HG03095 (cell line): ENCODE data around the gene MEST.
"Not testable (repeated sequence)": the region's sequence is repeated elsewhere in the genome, so short reads cannot be mapped to it uniquely, and the experiment has no call there.

ENCODE experiments used
- ATAC-seq: cut with Tn5 transposase; IDR thresholded peaks from one replicate; pipeline ENCODE4 v1.9.1; 2021; ENCODE audit warnings: moderate library complexity; ENCODE audit not compliant: unreplicated experiment

MEST gene, protein sequence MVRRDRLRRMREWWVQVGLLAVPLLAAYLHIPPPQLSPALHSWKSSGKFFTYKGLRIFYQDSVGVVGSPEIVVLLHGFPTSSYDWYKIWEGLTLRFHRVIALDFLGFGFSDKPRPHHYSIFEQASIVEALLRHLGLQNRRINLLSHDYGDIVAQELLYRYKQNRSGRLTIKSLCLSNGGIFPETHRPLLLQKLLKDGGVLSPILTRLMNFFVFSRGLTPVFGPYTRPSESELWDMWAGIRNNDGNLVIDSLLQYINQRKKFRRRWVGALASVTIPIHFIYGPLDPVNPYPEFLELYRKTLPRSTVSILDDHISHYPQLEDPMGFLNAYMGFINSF

DNA sequence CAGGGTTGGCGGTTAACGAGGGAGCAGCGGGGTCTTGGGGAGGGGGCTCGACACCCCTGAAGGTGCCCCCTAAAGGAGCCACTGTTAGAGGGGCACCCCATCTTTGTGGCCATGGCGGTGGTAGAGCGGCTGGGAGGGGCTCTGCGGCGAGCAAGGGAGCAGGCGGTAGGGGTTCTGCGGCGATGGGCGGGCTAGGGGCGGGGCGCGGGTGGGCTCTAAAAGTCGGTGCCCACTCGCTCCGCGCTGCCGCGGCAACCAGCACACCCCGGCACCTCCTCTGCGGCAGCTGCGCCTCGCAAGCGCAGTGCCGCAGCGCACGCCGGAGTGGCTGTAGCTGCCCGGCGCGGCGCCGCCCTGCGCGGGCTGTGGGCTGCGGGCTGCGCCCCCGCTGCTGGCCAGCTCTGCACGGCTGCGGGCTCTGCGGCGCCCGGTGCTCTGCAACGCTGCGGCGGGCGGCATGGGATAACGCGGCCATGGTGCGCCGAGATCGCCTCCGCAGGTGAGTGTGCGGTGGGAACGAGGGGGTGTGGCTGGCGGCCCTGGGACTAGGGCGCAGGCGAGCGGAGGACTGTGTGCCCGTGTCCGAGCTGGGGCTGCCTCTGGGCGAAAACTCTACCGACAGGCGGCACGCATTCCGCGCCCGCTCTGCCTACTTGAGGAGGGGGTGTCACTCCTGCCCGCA lies at the start of gene MEST:
Gene MEST, plus strand, starts transcription at position 245 of the 682 bp plus-strand sequence. Its CDS starts 229 bp downstream, at position 474.
- no peak for ATAC-seq

DNA sequence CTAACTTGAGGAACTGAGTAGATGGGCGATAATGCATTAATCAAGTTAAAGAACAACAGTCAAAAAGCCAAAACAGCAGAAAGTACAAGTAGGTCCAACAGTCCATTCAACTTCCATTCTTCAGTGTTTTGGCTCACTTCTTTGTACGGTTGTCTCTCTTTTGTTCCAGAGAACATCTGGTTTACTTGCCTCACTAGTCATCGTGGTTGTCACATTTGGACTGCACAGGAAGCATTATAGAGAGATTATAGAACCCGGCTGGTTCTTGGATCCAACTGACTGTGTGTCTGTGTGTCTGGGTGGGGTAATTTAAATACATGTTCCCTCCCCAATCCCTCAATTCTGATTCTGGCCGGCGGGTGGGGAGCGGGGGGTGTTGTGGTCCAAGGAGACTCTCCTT lies 49.3 kb upstream of the MEST start:
- ATAC-seq: no peak

DNA sequence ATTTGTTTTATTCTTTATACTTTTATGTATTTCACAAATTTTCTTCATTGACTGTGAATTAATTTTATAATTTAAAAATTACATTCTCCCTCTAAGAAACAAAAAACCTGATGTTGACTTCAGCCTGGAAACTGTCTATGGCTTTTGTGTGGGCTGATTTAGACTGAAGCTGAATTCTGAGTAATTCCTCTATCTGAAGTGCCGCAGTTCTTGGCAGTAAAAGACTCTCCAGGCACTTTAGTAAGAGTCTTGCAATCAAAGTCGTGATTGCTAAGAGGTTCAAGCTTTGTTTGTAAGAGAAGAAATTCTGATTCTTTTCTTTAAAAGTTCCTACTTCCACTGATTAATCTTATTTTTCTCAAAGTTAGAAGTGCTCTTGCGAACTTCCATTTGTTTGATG lies 47.7 kb upstream of the MEST start:
- no peak for ATAC-seq

DNA sequence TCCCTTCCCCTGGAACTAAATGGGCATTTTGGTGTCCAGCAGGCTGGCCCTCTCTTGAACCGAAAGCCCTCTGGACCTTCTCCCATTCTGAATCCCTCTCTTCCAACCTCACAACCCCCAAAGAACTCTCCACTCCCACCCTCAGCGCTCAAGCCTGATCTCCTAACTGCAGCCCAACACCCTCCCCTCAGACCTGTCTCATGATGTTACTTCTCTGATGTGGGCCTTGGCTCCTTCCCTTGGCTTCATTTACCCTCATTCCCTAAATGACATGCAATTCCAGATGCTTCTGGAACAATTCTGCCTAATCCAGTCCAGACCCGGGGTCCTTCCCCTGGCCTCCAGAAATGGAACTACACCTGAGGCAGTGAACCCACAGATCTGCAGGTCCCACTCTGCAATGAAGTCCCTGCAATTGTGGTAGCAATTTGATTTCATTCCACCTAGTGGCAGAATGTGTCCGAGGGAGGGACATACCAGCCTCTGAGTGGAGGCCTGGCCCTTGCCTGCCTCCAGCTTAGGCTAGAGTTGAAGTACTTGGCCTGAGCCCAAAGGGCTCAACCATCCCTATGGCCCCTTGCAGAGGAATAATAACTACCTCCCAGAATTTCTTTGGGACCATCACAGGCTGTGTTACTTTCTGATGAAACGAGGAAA lies 47.0 kb upstream of the MEST start:
- no peak for ATAC-seq

DNA sequence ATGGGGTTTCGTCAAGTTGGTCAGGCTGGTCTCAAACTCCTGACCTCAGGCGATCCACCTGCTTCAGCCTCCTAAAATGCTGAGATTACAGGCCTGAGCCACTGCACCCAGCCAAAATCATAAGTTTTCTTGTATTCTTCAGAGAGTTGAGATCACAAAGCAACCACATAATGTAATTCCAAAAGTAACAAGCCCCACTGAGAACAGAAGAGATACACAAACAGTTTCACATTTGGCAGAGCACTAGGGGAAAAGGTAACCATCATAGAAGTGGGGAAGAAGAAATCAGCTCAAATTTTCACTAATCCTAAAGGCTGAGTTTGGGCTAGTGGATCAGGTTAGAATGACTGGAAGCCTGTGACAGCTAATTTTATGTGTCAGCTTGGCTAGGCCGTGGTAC lies 45.6 kb upstream of the MEST start:
- ATAC-seq: no peak

DNA sequence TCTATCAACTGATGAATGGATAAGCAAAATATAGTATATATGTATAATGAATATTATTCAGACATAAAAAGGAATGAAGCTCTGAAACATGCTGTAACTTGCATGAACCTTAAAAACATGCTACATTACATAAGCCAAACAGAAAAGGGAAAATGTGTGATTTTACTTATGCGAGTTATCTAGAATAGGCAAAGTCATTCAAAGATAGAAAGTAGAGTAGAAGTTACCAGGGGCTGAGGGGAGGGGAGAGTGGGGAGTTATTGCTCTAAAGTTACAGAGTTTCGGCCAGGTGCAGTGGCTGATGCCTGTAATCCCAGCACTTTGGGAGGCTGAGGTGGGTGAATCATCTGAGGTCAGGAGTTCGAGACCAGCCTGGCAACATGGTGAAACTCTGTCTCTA lies 40.5 kb upstream of the MEST start:
- ATAC-seq: not testable (repeated sequence)

DNA sequence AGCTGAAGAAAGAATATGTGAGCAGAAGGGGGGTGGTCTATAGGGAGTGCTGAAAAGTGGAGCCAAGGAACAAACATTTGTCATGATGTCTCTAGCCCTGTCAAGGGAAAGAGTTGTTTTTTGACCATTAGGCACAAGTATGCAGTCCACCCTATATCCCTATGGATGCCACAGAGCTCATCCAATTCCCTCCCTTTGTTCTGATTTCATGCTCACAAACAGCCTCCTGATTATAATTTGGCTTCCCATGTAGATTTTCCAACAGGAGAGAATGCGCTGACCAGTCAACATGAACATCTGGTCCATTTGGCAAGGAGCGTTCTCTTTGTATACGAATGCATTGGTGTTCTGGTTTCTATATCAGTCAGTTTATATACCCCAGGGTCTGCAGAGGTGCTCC lies 38.9 kb upstream of the MEST start:
- ATAC-seq: no peak

DNA sequence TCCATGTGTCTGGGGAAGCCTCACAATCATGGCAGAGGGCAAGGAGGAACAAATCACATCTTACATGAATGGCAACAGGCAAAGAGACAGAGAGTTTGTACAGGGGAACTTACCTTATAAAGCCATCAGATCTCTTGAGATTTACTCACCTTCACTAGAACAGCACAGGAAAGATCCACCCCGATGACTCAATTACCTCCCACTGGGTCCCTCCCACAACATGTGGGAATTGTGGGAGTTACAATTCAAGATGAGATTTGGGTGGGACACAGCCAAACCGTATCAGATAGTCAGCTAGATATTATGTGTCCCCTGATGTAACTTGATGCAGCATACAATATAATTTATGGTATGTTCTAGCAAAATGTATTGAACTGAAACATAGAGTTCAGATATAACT lies 36.9 kb upstream of the MEST start:
- ATAC-seq: no peak

DNA sequence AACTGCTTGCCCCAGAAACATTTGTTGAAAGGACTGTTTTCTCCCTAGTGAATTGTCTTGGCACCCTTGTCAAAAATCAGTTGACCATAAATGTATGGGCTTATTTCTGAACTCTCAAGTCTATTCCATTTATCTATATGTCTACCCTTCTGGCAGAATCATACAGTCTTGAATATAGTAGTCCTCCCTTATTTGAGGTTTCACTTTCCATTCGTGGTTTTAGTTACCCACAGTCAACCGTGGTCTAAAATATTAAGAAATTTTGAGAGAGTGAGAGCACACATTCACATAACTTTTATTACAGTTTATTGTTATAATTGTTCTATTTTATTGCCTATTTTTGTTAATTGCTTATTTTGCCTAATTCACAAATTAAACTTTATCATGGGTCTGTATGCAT lies 33.6 kb upstream of the MEST start:
- no peak for ATAC-seq

DNA sequence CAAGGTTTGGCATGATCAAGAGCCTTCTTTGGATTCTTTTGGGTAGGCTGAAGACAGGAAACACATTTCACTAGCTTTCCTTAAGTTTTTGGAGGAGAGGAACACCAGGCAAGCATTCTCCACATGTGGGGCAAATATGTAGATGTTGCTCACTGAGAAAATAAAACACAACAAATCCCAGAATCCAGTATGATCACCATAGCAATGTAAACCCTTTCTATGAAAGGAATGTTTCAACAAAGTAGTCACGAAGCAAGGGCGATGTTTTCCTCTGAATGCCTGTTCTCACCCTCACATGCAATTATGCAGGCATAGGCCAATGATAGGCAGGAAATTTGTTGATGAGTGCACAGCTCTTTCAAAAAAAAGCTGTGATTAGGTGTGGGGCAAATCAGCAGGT lies 30.6 kb upstream of the MEST start:
- no peak for ATAC-seq

DNA sequence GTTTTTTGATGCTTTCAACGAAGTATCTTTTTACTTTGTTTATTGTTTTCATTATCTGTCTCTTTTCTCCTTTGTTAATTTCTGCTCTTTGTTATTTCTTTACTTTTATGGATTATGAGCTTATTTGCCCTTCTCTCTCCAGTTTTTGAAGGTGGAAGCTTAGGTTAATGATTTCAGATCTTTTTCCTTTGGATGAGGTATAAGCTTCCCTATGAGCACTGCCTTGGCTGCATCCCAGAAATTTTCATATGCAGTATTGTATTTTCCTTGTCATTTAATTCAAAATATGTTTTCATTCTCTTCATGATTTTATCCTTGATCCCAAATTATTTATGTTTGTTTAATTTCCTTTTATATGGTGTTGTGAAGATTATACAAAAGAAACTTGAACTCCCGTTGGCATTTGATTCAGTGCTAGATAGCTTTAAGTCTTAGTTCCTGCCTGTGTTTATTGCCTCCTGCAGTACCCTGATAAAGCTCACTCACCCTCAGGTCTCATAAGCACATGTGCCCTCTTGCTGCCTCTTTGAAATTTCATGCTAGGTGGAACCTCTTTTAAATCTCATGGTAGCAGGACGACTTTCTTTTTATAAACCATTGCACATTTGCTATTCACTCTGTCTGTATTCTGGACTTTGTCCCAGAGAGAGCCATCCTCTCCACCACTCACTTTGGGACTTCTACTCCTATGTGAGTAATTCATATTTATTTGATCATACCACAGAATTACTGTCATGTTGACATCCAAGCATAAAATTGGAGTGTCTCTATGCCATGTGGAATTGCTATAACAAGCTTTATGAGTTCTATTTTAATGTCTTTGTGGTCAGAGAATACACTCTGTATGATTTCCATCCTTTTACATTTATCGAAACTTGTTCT lies 28.1 kb upstream of the MEST start:
- no peak for ATAC-seq

DNA sequence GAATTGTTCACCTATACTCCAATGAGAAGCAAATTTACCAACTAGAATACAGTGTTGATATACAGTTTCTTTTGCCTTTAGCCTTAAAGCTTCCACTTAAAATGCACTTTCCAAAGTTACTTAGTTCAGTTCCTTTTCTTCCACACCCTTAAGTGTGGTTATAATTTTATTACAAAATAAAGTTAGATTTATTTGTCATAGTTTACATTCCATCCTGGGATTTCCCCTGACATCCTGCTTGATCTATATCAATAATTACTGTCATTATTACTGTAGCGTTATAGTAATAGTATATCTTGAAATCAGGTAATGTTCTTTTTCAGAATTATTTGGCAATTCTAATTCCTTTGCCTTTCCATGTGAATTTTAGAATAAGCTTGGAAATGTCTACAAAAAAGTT lies 23.3 kb upstream of the MEST start:
- ATAC-seq: no peak

DNA sequence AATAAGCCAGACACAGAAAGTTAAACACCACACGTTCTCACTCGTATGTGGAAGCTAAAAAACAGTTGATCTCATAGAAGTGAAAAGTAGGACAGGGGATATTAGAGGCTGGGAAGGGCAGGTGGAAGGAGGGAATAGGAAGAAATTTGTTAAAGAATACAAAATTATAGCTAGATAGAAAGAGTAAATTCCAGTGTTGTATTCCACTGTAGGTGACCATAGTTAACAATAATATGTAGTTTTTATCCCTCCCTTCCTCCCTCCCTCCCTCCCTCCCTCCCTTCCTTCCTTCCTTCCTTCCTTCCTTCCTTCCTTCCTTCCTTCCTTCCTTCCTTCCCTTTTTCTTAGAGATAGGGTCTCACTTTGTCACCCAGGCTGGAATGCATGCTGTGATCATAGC lies 19.9 kb upstream of the MEST start:
- no peak for ATAC-seq

DNA sequence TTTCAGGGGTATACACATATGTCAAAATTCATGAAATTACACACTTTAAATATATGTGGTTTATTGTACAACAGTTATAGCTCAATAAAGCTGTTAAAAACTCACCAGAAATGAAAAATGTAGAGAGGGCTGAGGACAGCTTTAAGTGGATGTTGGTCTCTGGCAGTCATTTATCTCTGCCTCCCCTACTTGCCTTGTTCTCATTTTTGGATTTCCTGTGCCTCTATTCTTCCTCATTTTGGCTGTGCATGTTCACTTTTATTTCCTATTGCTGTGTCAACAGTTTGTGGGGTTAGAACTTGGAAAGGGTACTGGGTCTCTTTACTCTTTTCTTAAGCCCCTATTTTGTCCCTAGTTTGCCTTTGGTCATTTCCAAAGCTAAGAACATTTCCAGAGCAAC lies 18.6 kb upstream of the MEST start:
- ATAC-seq: no peak

DNA sequence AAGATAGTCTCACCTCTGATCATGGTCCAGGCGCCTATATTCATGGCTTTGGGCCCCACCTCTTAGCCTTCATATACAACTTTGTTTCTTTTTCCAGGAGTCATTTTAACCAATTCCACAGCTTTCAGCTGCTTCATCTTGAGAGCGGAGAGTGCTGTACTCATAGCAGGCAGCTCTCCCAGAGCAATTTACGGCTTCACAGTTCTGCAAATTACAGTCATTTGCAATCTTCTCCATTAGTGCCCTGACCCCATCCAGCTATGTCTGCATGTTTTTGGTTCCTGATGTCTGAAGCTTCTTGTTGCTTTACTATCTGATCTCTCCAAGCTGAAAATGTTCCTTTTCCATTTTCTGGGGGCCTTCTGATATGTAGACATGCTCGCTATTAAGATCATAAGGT lies 18.0 kb upstream of the MEST start:
- no peak for ATAC-seq

DNA sequence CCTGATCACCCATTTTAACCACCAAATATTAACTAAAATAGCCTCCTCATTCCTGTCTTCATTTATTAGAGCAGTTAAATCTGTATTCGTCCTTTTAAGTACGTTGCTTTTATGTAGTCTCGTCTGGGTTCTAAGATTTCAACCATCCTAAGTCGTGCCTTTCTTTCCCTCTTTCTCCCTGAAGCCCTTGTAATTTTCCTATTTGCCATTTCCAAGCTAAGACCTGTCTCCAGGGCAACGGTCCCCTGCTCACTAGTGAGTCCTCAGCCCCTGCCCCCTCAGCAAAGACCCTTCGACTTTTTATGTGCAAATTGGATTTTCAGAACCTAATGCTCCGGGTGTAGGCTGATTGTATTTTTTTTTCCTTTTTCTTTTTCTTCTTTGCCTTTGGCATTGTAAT lies 16.1 kb upstream of the MEST start:
- ATAC-seq: no peak

DNA sequence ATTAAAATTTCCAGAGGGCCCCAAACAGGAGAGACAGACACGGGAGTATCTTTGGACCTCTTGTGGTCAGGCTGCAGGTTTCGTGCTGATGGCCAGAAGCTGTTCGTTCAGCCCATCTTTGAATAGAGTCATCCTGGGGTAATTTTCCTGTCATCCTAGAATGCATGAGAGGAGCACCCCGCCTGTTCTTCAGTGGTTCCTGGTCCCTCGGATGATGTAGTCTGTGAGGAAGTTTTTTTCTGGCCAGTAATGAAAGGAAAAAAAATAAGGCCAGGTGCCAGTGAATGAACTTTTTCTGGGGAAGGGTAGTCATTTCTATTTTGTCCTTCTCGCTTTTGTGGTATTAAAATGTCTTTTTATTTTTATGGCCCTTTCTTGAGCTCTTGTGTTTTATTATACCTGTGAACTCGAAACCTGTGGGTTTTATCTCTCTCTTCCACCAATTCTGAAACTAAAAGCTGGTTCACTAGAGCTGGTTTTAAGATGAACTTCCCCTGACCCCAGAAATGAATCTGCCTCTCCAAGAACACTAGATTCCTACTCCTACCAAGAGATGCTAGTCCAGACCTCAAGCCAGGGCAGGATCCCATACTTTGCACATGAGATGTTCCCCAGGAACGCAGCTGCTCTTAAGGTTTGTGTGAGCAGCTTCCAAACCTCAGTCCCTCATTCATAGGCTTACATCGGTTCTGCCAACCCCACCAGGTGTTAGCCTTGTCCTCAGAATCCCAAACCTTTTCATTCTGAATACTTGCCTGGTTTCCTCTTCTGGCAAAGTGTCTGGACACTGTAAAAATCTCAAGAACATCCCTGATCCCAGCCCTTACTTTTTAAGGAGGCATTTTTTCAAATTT lies 15.4 kb upstream of the MEST start:
- ATAC-seq: peak; percentile 85

DNA sequence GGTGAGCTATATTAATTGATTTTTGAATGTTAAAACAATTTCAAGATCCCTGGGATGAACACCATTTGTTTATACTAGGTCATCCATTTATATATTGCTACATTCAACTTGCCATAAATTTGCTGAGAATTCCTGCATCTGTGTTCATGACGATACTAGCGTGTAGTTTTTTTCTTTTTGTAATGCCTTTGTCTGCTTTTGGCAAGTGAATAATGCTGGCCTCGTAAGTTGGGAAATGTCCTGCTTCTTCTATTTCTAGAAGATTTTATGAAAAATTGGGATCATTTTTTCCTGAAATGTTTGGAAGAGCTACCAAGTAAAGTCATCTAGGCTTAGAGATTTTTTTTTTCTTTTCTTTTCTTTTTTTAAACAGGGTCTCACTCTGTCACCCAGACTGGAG lies 12.9 kb upstream of the MEST start:
- no peak for ATAC-seq

DNA sequence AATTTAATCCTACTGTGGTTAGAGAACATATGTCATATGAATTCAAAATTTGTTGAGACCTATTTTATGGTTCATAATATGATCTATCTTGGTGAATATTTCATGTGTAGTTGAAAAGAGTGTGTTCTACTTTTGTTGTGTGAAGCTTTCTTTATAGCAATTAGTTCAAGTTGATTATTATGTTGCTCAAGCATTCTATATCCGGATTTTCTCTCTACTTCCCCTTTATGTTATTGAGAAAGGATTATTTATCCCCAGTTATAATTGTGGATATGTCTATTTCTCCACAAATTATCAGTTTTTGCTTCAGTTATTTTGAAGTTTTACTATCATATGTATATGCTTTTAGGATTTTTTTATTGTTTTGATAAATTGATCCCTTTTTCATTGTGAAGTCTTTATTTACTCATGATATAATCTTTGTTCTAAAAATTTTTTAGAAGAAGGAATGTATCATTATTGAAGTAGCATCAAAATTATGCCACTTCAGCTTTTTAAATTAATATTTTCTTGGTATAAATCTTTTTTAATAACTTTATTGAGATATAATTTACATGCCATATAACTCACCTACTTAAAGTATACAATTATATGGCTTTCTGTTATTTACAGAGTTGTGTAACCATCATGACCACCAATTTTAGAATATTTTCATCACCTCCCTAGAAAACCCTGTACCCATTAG lies 12.0 kb upstream of the MEST start:
- no peak for ATAC-seq

DNA sequence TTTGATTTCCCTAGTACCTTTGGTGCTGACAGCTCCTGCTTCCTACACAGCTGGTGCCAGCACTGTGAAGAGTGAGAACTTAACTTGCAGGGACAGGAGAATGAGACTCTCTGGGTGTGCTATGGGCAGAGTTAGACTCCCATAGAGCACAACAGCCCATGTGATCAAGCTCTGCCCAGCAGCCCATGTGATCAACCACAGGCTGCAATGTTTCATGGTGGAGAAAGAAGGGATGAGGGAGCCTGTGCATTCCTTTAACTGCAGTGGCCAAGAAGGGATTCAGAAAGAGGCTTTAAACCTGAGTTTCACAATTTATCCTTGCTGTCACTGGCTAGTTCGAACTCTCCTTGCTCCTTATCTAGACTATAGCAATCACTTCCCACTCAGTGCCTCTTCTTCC lies 10.0 kb upstream of the MEST start:
- no peak for ATAC-seq
